ENCODE data around the gene RAP1GDS1. TPM values are rescaled to one million over a fixed set of nuclear protein-coding genes. Genes with fewer than 3 reads are reported as not detected.
A peak's percentile ranks its signal among the peaks of the same experiment; 100 is the strongest.

The RAP1GDS1 gene
- total and polyA plus RNA-seq, 2 of the 13 experiments (the other 11 are each of a cell fraction or from before 2014, with no cell fraction given): 19.3 to 42.5 TPM

GRCh38 chr4:98447648-98448047, 186.5 kb downstream of the RAP1GDS1 start:
- FAIRE-seq: no peak
- ATAC-seq: peak; percentile 46; the same call in 2 of the 3 replicates
- Histone ChIP-seq H3K4me2 (ENCODE audit: low read depth, low read length) (no peak overlapping the region), H3K4me3 (replicated peaks in 1 of 3; ENCODE audit: insufficient read depth in 1 of 3, low read depth in 2 of 3, low read length in 3 of 3) (no peak overlapping the region), H3K36me3 (replicated peaks in 1 of 2; ENCODE audit: control insufficient read depth in 1 of 2, insufficient read depth in 2 of 2, low read length in 2 of 2) (0 out of 5 replicates have a peak, but pooled peaks cover 0 to 7% of the 10 kb centered on the region in 2 experiments), H3K4me1 (ENCODE audit: insufficient read depth, low read length) (no peaks in the 10 kb centered on the region), H4K20me1 (ENCODE audit: insufficient read depth, low read length) (no peaks in the 10 kb centered on the region), H3K9ac (ENCODE audit: insufficient read depth, low read depth, low read length) (no peak overlapping the region), H3K79me2 (ENCODE audit: insufficient read depth, low read length) (no peaks in the 10 kb centered on the region), H3K9me3 (ENCODE audit: low read length) (no peaks in the 10 kb centered on the region; the same call in 1 of the 2 replicates), H3K27ac (ENCODE audit: extremely low read length, insufficient read depth, low read length) (no peak overlapping the region), H3K27me3 (ENCODE audit: control insufficient read depth in 1 of 2, insufficient read depth in 2 of 2, low read length in 2 of 2) (no peaks in the 10 kb centered on the region), H2AFZ (ENCODE audit: low read length) (no peak overlapping the region)
- ChIA-PET CTCF (ENCODE audit: low intra/inter-chr PET ratio, low total read pairs) (no interaction called here), POLR2A (no interaction called here)
- TF ChIP-seq ZNF367 (CRISPR knock-in tag; IDR thresholded peaks at IDR 0.05; ENCODE audit: borderline replicate concordance): no peak
- no peak for TF ChIP-seq ZNF30 (CRISPR knock-in tag; IDR thresholded peaks at IDR 0.05)
- no peak for TF ChIP-seq RORA (CRISPR knock-in tag; IDR thresholded peaks at IDR 0.05)
- TF ChIP-seq RXRA (CRISPR knock-in tag; IDR thresholded peaks at IDR 0.05): no peak
- no peak for TF ChIP-seq ZNF224 (CRISPR knock-in tag; IDR thresholded peaks at IDR 0.05)
- no peak for TF ChIP-seq ZNF296 (CRISPR knock-in tag; conservative IDR thresholded peaks at IDR 0.05)
- TF ChIP-seq POLR2AphosphoS5 (IDR thresholded peaks at IDR 0.05; ENCODE audit: low read depth, low read length): no peak
- no peak for TF ChIP-seq ZNF484 (CRISPR knock-in tag; IDR thresholded peaks at IDR 0.05; ENCODE audit: borderline replicate concordance, low read depth)
- WGBS (ENCODE audit: low lambda C conversion rate): 80% methylated on average over 5 of the region's 5 CpGs
- no TSS peak for BruUV-seq (replicated peaks)
- DNase-seq (ENCODE audit: low spot score): no peak
- intact Hi-C loops (cut with micrococcal nuclease; ENCODE audit: unreplicated experiment) (no loop called here), in situ Hi-C loops (cut with HindIII; ENCODE audit: extremely low pct_ligation_motif_present, low pct_unique_long_range_greater_than_20kb) (no loop called here)

GRCh38 chr4:98448908-98449307, 187.7 kb downstream of the RAP1GDS1 start:
- POLR2A ChIA-PET: no interaction called here
- DNase-seq (ENCODE audit: low spot score) (no peak), FAIRE-seq (no peak), ATAC-seq (no peak)
- CTCF ChIA-PET (ENCODE audit: low intra/inter-chr PET ratio, low total read pairs): no interaction called here
- in situ Hi-C loops (cut with HindIII; ENCODE audit: extremely low pct_ligation_motif_present, low pct_unique_long_range_greater_than_20kb): no loop called here
- Histone ChIP-seq H3K79me2 (ENCODE audit: insufficient read depth, low read length) (no peaks in the 10 kb centered on the region), H2AFZ (ENCODE audit: low read length) (no peak overlapping the region), H3K4me3 (replicated peaks in 1 of 3; ENCODE audit: insufficient read depth in 1 of 3, low read depth in 2 of 3, low read length in 3 of 3) (no peak overlapping the region), H4K20me1 (ENCODE audit: insufficient read depth, low read length) (no peaks in the 10 kb centered on the region), H3K36me3 (replicated peaks in 1 of 2; ENCODE audit: control insufficient read depth in 1 of 2, insufficient read depth in 2 of 2, low read length in 2 of 2) (no peaks in the 10 kb centered on the region), H3K27me3 (ENCODE audit: control insufficient read depth in 1 of 2, insufficient read depth in 2 of 2, low read length in 2 of 2) (no peaks in the 10 kb centered on the region), H3K9me3 (ENCODE audit: low read length) (no peaks in the 10 kb centered on the region; the same call in 1 of the 2 replicates), H3K4me2 (ENCODE audit: low read depth, low read length) (no peak overlapping the region), H3K27ac (ENCODE audit: extremely low read length, insufficient read depth, low read length) (no peak overlapping the region), H3K4me1 (ENCODE audit: insufficient read depth, low read length) (no peaks in the 10 kb centered on the region), H3K9ac (ENCODE audit: insufficient read depth, low read depth, low read length) (no peak overlapping the region)
- no TSS peak for BruUV-seq (replicated peaks)
- intact Hi-C loops (cut with micrococcal nuclease; ENCODE audit: unreplicated experiment): no loop called here
- no peak for TF ChIP-seq ZNF337 (CRISPR knock-in tag; IDR thresholded peaks at IDR 0.05; ENCODE audit: borderline replicate concordance, low read depth)
- no peak for TF ChIP-seq ZNF558 (CRISPR knock-in tag; IDR thresholded peaks at IDR 0.05; ENCODE audit: borderline replicate concordance)
- no peak for TF ChIP-seq ATRX (CRISPR knock-in tag; IDR thresholded peaks at IDR 0.05; ENCODE audit: borderline replicate concordance)
- TF ChIP-seq ZNF17 (CRISPR knock-in tag; IDR thresholded peaks at IDR 0.05): no peak
- no peak for TF ChIP-seq ZBTB39 (CRISPR knock-in tag; IDR thresholded peaks at IDR 0.05)
- no peak for TF ChIP-seq AGO2 (optimal IDR thresholded peaks at IDR 0.05; ENCODE audit: low read depth, low read length)
- no peak for TF ChIP-seq GLMP (CRISPR knock-in tag; IDR thresholded peaks at IDR 0.05; ENCODE audit: borderline replicate concordance)
- no peak for TF ChIP-seq ZNF749 (CRISPR knock-in tag; IDR thresholded peaks at IDR 0.05; ENCODE audit: borderline replicate concordance)

All from HepG2 (cell line).